Vagina (tissue), 2 donors: ENCODE measurements around the gene COL16A1. TPM values are rescaled to one million over a fixed set of nuclear protein-coding genes. Genes with fewer than 3 reads are reported as not detected.
A peak's percentile ranks its signal among the peaks of the same experiment; 100 is the strongest.

ENCODE experiments used
- DNase-seq, 2 donors: peaks; one replicate each; pipeline ENCODE4 v3.0.0-alpha.2; 2017; ENCODE audit errors: extremely low spot score in 2 of 2
- H3K27ac ChIP-seq: fragments of 200-600 bp; sonication (generic); one replicate; pipeline ENCODE4 v1.5.1; 2019
- H3K27me3 ChIP-seq: fragments of 200-600 bp; sonication (generic); one replicate; pipeline ENCODE4 v1.5.1; 2019
- H3K36me3 ChIP-seq, 2 donors: fragments of 200-600 bp; sonication (generic); one replicate each; pipeline ENCODE4 v1.5.1; 2017 to 2019
- H3K4me1 ChIP-seq: fragments of 200-600 bp; sonication (generic); one replicate; pipeline ENCODE4 v1.5.1; 2019
- H3K4me3 ChIP-seq, 2 donors: fragments of 200-600 bp; sonication (generic); 1 replicate in 1 of 2; 2 replicates in 1 of 2; pipeline ENCODE4 v1.5.1; 2016 to 2019
- H3K9me3 ChIP-seq: fragments of 200-600 bp; sonication (generic); one replicate; pipeline ENCODE4 v1.5.1; 2019
- CTCF ChIP-seq, 3 experiments: fragments of 450-650 bp in 2 of 3; fragments of 200-600 bp in 1 of 3; sonication (generic) in 1 of 3; IDR thresholded peaks; one replicate each; pipeline ENCODE4 v1.5.1; 2017 to 2019; ENCODE audit warnings: antibody characterized with exemption in 3 of 3, mild to moderate bottlenecking in 2 of 3, moderate library complexity in 2 of 3
- POLR2A ChIP-seq, 2 donors: fragments of 450-650 bp; IDR thresholded peaks; one replicate each; pipeline ENCODE4 v1.6.1; 2017; ENCODE audit warnings: antibody characterized with exemption in 2 of 2, mild to moderate bottlenecking in 2 of 2, moderate library complexity in 2 of 2
- POLR2AphosphoS5 ChIP-seq, 2 donors: sonication (generic); formaldehyde crosslinking; IDR thresholded peaks; one replicate each; pipeline ENCODE4 v1.9.0; 2017; ENCODE audit warnings: antibody characterized with exemption in 2 of 2, mild to moderate bottlenecking in 2 of 2, low read depth in 1 of 2; ENCODE audit not compliant: insufficient read depth in 1 of 2
- intact Hi-C: fragments of 100-400 bp; cut with DNase I; formaldehyde crosslinking; loops from one replicate; pipeline ENCODE4 v1.15.1; 2023
- total RNA-seq: library from RNA; depleted of rRNA; stranded (reverse); fragments of >200 nt; gene quantifications from one replicate; pipeline ENCODE4 v1.2.3, GENCODE V29; 2016

Gene COL16A1
- total RNA-seq, 1 donor from 2014 or later: 82.3 TPM

- intact Hi-C loops: no loop called here
- Histone ChIP-seq H3K36me3 (peaks cover 0 to 14% of the 10 kb centered on the region in 2 donors), H3K4me1 (peaks cover 44% of the 10 kb centered on the region), H3K4me3 (no peak overlapping the region), H3K9me3 (no peaks in the 10 kb centered on the region), H3K27ac (peak overlapping the region; percentile 72), H3K27me3 (no peaks in the 10 kb centered on the region)
- no peak for DNase-seq
- no peak for TF ChIP-seq CTCF (IDR thresholded peaks at IDR 0.05)
- no peak for TF ChIP-seq POLR2A (IDR thresholded peaks at IDR 0.05)
- no peak for TF ChIP-seq POLR2AphosphoS5 (IDR thresholded peaks at IDR 0.05; ENCODE audit: insufficient read depth in 1 of 2, low read depth in 1 of 2)
Measured at GRCh38 chr1:31674626-31675025, 29.2 kb downstream of the COL16A1 start.

- Histone ChIP-seq H3K36me3 (peaks cover 0 to 6% of the 10 kb centered on the region in 2 donors), H3K9me3 (no peaks in the 10 kb centered on the region), H3K4me1 (peaks cover 56% of the 10 kb centered on the region), H3K27me3 (no peaks in the 10 kb centered on the region), H3K27ac (peak overlapping the region; percentile 72), H3K4me3 (no peak overlapping the region)
- DNase-seq: no peak
- TF ChIP-seq POLR2A (IDR thresholded peaks at IDR 0.05) (no peak), CTCF (IDR thresholded peaks at IDR 0.05) (no peak), POLR2AphosphoS5 (IDR thresholded peaks at IDR 0.05; ENCODE audit: insufficient read depth in 1 of 2, low read depth in 1 of 2) (no peak)
- intact Hi-C loops: no loop called here
Measured at GRCh38 chr1:31673433-31673832, 30.4 kb downstream of the COL16A1 start.

GRCh38 chr1:31672986-31673385, 30.8 kb downstream of the COL16A1 start:
- TF ChIP-seq POLR2AphosphoS5 (IDR thresholded peaks at IDR 0.05; ENCODE audit: insufficient read depth in 1 of 2, low read depth in 1 of 2) (no peak), CTCF (IDR thresholded peaks at IDR 0.05) (no peak), POLR2A (IDR thresholded peaks at IDR 0.05) (no peak)
- no peak for DNase-seq
- Histone ChIP-seq H3K4me3 (no peak overlapping the region), H3K27me3 (no peaks in the 10 kb centered on the region), H3K4me1 (peaks cover 61% of the 10 kb centered on the region), H3K27ac (peak overlapping the region; percentile 72), H3K36me3 (peaks cover 0 to 3% of the 10 kb centered on the region in 2 donors), H3K9me3 (no peaks in the 10 kb centered on the region)
- intact Hi-C loops: no loop called here

- peaks cover 74% of the 10 kb centered on the region for H3K4me1 ChIP-seq
Measured at GRCh38 chr1:31671561-31672201, 32.1 kb downstream of the COL16A1 start.

More at GRCh38 chr1:31671561-31672201, 32.1 kb downstream of the COL16A1 start:
- H3K27ac ChIP-seq: peak overlapping the region; percentile 72
- H3K27me3 ChIP-seq: no peaks in the 10 kb centered on the region
- H3K4me3 ChIP-seq: no peak overlapping the region
- TF ChIP-seq POLR2A (IDR thresholded peaks at IDR 0.05) (no peak), POLR2AphosphoS5 (IDR thresholded peaks at IDR 0.05; ENCODE audit: insufficient read depth in 1 of 2, low read depth in 1 of 2) (no peak), CTCF (IDR thresholded peaks at IDR 0.05) (no peak)
- DNase-seq: no peak
- no peaks in the 10 kb centered on the region for H3K36me3 ChIP-seq
- no peaks in the 10 kb centered on the region for H3K9me3 ChIP-seq
- intact Hi-C loops: no loop called here
